HTR-8/SVneo (cell line): Measurements from ENCODE around the gene RNASEH1.

Source experiments
- DNase-seq: peaks from one replicate; pipeline ENCODE4 v3.0.0; 2011; ENCODE audit warnings: low spot score, mixed read lengths; ENCODE audit not compliant: insufficient read length
- FAIRE-seq: peaks from 2 replicates; lab custom pipeline; 2011; peaks lifted over from hg19 to GRCh38; lab: Jason Lieb, UNC

The RNASEH1 gene, protein sequence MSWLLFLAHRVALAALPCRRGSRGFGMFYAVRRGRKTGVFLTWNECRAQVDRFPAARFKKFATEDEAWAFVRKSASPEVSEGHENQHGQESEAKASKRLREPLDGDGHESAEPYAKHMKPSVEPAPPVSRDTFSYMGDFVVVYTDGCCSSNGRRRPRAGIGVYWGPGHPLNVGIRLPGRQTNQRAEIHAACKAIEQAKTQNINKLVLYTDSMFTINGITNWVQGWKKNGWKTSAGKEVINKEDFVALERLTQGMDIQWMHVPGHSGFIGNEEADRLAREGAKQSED

DNA sequence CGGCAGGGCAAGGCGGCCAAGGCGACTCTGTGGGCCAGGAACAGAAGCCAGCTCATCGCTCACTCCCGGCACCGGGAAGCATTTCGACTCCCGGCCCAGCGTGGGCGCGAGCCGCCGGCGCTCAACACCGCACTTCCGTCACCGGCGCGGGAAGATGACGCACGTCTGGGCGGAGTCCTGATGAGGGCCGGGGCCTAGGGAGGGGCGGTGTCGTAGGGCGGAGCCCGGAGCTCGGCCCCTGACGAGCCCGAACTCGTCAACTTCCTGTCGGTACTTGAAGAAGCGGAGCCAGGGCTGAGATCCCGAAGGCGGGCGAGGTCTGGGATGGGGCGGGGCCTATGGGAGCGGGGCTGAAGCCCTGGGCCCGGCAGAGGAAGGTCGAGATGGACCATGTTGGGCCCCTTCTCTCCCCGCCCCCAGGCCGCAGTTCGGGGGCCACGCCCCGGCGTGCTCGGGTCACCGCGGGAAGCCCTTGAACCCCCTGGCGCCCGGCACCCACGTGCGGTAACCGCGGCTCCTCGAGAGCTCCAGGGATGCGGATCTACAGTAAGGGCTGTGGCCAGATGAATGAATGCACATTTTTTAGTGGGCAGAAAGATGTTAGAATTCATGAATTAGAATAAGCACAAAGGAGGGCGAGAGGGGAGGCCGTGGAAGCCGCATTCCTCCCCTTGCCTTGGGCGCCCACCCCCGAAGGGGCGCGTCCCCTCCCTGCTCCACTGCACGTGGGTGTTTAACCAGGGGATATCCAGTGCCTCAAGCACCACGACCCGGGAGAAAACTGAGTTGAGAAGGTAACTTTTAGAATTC, at the start of gene RNASEH1:
TSS of gene RNASEH1 (minus strand) at position 129 of the 810 bp plus-strand sequence. CDS start at position 56, 73 bp downstream.
- DNase-seq: peak; percentile 99
- peak; percentile 95 for FAIRE-seq

DNA sequence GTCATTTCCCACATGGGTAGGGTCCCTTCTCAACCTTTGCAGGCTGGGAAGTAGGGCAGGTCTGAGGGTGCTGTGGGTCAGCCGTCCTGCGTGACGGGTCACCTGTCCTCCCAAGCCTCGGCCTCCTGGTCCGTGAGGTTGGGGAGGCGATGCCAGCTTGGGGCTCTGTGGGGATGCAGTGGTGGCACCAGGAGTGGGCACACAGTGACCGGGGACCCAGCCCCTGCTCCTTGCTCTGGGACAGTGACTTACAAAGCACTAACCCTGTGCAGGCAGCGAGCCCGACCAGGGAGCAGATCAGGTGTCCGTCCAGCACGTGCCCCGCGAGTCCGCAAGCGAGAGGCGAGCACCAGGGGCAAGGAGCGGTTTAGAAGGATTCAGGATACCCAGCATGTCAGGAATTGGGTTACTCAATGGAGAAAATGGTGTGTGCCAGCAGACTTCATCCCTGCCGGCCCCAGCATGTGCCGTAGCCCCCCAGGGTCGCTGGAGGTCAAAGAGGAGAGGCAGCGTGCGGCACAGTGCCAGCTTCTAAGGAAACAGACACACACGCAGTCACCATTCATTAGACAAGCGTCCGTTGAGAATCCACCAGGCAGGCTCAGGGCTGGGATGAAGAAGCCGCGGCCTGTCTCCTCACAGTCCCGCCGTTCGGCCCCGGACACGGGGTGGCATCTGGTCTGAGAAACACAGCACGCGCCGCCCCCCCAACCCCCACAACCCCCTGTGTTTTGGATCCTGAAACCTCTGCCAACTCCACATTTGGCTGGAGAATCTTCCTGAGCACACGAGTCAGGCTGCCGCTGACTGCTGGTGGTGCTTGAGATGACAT, 48.5 kb upstream of the RNASEH1 start:
- no peak for FAIRE-seq
- no peak for DNase-seq

DNA sequence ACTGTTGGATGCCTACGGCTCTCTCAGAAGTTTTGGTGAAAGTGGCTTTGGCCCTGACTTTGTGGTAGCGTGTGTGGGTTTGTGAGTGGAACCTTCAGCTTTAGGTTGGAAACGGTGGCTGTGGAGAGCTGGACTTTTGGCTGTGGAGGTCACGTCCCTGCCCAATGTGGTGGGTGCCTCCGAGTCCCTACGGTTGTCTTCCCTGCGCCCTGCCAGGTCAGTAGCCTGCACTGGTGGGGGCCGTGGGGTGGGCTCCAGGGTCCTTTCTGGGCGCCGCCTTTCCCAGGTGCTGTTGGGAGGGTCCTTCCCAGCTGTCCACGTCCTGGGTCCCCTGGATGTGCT, 47.9 kb upstream of the RNASEH1 start:
- no peak for DNase-seq

DNA sequence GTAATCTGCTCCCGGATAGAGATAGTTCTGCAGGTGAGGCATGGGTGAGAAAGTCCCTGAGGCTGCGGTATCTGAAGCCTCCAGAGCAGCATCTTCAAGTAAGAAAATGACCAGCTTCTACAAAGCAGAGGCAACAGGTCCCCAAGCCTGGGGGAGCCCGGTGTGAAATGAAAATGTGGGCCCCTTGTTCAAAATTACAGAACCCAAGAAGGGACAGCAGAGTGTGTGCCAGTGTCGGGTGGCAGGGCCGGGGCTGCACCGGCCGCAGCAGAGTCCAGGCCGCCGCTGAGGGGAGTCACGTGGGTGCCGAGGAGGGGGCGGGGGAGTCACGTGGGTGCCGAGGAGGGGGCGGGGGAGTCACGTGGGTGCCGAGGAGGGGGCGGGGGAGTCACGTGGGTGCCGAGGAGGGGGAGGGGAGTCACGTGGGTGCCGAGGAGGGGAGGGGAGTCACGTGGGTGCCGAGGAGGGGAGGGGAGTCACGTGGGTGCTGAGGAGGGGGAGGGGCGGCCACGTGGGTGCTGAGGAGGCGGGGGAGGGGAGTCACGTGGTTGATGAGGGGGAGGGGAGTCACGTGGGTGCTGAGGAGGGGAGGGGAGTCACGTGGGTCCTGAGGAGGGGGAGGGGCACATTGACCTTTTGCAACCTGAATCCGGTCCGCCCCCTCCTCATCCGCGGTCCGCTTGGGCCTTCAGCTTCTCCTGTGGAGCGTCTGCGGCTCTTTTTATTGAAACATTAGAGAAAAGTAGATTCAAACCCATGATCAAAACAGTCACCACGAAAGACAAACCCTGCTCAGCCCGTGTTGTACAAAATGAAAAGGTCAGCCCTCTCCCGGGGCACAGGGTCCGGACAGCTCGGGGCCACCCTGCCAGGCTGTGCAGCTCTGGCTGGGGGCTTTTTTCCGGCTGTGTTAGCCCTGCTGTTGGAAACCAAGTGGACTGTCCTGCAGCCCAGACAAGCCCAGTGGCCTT, 47.1 kb upstream of the RNASEH1 start:
- no peak for DNase-seq
- FAIRE-seq: peak; percentile 52

More for the DNA sequence above, 47.9 kb upstream of the RNASEH1 start:
- no peak for FAIRE-seq

DNA sequence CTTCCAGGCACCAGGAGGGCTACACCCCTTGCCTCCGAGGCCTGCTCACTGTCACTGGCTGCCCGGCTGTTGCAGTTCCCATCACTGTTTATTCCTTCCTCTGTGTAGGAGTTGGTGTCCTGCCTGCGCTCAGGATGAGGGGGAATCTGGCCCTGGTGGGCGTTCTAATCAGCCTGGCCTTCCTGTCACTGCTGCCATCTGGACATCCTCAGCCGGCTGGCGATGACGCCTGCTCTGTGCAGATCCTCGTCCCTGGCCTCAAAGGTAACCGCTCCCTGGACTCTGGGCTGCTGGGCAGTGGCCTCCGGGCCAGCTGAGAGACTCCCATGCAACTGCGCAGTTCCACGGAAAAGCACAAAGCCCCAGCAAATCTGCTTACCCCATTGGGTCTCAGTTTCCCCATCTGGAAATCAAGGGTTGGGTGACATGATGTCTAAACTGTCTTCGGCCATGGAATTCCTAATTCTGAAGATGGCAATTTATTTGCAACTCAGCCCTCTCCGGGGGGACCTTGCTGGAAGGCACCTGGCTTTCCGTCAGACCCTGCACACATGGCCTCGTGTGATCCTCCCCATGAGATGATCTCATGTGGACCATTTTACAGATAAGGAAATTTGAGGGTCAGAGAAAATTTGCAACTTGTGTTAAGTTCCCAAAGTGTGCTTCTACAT, 46.2 kb upstream of the RNASEH1 start:
- DNase-seq (no peak), FAIRE-seq (no peak)

DNA sequence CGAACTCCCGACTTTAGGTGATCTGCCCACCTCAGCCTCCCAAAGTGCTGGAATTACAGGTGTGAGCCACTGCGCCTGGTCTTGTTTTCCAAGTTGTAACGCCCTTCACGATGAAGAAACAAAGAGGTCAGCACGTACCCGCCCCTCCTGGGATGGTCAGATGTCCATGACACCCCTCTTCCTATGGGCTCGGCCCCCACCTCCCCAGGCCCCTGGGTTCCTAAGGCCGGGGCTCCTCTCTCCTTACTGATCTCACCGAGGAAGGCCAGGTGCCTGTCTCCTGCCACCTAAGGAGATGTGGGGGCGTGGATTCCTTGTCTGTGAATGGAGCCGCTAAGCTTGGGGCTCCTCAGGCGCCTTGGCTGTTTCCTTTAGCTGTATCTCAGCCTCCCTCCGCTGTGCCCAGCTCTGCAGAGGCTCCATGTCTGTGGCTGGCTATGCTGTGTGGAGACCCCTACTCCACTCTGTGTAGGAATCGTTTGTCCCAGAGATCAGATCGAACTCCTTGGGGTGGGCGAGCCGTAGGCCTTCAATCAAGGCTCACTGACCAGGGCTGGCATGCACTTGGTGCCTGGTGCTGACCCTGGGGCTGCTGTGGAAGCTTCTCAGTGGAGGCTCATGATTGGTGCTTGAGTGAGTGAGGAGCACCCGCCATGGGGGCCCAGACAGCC, 45.5 kb upstream of the RNASEH1 start:
- no peak for DNase-seq
- FAIRE-seq: no peak

DNA sequence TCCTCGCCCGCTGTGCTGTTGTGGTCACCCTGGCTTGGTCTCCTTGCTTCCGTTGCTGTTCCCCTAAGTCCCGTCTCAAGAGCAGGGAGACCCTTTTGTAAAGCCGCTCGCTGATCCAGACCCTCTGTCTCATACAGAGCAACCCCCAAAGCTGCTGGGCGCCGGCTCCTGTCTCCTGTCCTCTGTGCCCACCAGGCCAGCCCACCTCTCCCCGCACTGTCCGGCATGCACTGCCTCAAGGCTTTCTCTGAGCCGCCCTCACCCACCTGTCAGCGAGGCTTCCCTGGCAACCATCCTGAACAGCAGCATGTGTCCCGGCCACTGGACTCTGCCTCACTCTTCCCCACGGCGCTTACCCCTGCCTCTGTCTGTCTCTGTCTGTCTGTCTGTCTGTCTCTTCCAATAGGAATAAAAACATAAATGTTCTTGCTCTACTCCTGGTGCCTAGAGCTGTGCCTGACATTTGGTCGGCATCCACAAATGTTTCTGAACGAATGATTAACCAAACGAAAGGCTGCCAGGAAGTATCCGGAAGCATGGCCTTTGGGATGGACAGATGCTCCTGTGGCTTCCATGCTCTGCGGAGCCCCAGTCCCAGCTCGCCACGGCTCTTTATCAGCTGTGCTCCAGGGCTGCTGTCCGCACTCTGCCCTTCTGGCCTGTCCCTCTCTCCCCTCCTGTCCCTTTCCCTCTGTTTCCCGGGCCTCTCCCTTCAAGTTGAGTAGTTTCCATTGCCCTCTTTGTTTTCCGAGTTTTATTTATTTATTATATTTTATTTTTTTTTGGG, 44.6 kb upstream of the RNASEH1 start:
- FAIRE-seq (no peak), DNase-seq (no peak)

DNA sequence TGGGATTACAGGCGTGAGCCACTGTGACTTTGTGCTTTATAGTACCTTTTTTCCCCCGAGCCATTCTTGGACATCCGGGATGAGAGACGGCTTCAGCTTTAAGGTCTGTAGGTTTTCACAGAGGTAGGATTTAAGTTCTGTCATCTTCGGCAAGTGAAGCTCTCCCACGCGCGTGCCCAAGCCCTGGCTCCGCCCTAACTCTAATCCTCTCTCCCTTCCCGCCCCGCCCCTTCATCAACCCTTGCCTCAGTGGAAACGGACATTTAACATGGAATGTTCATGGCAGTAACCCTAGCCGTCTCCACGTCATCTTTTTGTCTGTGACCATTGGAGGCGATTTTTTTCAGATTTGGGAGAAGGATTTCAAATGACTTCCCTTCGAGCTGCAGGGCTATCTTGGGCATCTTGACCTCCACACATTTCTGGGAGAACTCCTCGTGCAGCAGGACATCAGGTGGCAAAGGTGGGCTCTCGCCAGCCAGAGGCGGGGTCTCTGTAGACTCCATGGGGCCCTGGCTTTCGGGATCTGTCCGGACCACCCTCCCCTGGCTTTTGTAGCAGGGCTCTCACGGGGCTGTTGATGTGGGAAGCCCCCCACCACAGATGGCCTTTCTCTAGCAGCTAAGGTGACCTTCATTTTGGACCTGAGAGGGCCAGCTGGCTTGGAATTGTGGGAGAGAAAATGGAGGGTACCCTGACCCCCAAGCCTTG, 43.6 kb upstream of the RNASEH1 start:
- FAIRE-seq (no peak), DNase-seq (no peak)

DNA sequence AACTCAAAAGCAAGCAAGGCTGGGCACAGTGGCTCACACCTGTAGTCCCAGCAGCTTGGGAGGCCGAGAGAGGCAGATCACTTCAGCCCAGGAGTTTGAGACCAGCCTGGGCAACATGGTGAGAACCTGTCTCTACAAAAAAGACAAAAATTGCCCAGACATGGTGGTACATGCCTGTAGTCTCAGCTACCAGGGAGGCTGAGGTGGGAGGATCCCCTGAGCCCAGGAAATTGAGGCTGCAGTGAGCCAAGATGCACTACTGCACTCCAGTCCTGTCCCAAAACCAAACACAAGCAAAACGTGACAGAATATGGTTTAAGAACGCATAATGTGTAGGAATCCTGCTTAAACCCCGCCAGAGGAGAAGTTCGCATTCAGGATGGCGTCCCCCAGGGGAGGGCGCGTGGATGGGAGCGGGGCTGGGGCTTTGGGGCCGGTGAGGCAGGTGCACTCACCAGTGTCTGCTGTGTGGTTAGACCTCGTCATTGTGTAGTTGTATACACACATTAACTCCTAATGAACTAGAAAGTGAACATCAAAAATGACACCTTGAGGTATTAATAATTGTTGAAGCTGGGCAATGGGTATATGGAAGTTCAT, 42.2 kb upstream of the RNASEH1 start:
- FAIRE-seq (no peak), DNase-seq (no peak)

DNA sequence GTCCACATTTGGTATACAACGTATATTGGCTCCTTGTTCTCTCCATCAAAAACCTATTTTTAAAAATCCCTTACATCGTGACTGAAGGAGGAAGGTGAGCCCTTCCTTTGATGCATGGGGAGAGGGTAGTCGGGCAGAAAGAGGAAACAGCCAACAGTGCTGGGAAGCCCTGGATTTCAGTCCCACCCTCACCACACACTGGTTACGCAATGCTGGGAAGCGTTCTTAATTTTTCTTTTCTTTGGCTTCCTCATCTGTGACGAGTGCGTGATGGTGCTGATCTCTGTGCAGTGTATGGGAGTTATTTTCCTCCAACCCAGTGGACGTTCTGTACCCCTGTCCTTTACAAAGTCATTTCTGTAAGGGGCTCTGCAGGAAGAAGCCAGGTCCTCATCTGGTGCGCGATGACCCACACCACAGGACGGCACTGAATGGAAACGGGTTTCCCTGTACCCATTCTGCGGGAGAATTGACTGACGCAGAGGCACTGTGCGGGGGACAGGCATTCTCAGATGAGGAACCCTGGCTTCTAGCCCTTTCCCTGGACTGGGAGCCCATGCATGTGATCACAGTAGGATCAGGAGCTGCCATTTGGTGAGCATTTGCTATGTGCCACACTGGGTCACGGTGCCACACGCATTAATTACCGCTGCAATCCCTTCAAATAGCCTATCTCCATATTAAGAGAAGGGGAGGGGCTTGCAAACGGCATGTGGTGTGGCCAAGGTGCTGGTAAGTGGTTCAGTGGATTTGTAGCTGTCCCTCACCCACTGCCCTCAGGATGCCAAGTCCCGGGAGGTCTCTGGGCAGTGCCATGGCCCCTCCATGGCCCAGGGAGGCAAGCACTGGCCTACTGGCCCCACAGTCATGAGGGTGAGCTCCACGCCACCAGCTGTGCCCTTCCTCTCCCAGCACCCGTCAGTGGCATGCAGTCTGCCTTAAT, 41.0 kb upstream of the RNASEH1 start:
- FAIRE-seq (no peak), DNase-seq (no peak)

DNA sequence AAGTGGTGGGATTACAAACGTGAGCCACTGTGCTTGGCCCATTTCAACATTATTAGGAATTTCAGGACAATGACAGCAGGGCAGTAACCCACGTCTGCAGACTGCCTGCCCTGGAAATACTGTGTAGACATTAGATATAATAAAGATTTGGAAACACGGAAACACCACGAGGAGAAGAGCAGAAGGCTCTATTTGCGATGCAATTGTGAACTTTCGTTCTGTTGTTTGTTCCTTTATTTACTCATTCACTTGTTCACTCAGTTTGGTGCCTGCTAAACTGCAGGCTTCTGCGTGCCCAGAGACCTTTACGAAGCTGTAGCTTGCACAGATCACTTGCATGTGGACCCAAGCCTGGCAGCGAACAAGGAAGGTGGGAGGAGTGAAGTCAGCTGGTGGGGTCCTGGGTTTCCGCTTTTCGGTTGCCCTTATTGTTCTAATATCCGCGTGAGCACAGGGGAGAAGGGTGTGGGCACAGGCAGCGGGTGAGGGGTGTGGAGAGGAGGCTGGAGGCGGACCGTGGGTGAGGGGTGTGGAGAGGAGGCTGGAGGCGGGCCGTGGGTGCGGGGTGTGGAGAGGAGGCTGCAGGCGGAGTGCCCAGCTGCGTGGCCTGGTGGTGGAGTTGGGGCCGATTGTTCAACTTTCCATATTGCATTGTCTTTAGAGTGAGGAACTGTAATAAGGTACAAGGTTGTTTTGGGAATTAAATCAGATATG, 40.2 kb upstream of the RNASEH1 start:
- FAIRE-seq (no peak), DNase-seq (no peak)

DNA sequence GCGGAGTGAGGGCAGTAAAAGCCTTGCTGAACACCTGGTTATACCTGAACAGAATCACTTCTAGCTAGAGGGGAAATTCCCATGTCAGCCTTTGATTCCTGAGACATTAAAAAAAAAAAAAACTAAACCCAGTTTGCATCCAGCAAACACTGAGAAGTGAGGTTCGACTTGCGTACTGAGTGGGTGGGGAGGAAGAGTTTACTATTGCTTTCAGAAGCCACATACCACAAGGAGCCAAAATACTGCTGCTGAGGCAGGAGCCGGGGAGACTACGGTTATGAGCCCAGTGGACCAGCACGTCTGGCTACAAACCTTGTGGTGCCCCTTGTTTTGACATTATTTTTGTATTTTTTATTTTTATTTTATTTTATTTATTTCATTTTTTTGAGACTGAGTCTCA, 39.4 kb upstream of the RNASEH1 start:
- FAIRE-seq (no peak), DNase-seq (no peak)

DNA sequence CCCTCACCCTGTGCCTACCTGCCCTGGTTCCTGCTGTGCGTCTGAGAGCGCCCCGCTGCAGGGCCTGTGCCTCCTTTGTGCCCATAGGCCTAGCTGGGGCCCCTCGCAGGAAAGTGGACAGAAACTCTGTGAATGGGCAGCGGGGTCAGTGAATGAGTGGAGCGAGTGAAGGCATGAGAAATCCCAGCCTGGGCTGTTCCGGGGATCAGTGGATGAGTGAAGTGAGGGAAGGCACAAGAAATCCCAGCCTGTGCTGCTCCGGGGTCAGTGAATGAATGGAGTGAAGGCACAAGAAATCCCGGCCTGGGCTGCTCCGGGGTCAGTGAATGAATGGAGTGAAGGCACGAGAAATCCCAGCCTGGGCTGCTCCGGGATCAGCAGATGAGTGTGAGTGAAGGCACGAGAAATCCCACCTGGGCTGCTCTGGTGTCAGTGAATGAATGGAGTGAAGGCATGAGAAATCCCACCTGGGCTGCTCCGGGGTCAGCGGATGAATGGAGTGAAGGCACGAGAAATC, 38.8 kb upstream of the RNASEH1 start:
- DNase-seq (no peak), FAIRE-seq (no peak)

DNA sequence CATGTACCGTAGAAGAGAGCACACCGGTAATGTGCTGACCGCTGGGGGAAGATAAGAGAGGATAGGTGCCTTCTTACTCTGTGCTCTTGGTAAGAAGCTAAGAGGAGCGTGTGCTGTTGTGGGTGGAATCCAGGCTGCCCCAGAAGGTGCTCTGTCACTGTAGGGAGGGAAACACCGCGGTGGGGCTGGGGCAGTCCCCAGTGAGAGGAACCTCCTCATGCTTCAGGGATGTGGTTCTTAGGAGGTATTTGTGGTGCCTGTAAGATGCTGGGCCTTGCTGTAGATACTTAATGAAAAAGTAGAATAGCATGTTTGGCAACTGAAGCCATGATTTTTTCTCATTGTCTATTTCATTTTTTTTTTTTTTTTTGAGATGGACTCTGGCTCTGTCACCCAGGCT, 37.9 kb upstream of the RNASEH1 start:
- no peak for FAIRE-seq
- no peak for DNase-seq

DNA sequence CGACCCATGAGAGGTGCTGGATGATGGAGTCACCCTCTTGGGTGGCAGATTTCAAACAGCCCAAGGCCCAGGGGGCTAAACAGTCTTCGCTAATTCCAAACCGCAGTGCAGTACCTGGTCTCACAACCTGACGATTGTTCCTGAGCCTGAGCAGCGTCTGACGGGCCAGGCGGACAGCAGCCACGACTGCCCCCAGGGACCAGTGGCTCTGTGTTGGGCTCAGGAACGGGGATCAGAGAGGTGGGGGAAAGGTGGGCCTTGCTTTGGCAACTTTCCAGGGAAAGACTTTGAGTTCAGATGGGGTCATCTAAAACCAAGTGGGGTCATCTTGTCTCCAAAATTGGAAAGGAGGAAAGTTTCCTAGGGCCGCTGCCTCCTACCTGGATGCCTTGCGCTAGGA, 37.3 kb upstream of the RNASEH1 start:
- FAIRE-seq (no peak), DNase-seq (no peak)
